Fibroblast of lung (primary cell): Measurements from ENCODE around the gene RIT2.

Experiments
- CTCF ChIP-seq, 2 donors: IDR thresholded peaks in 1 of 2; conservative IDR thresholded peaks in 1 of 2; 1 replicate in 1 of 2; 2 replicates in 1 of 2; pipeline ENCODE4 v1.5.1; 2011 to 2012; ENCODE audit warnings: low read length in 2 of 2, control low read depth in 1 of 2, inconsistent platforms in 1 of 2, low read depth in 1 of 2, mild to moderate bottlenecking in 1 of 2
- EZH2 ChIP-seq: IDR thresholded peaks from 2 replicates; pipeline ENCODE4 v1.5.1; 2012; ENCODE audit warnings: low read length, control low read depth, mild to moderate bottlenecking; ENCODE audit errors: missing control alignments

- TF ChIP-seq CTCF (conservative IDR thresholded peaks at IDR 0.05 in 1 of 2, IDR thresholded peaks at IDR 0.05 in 1 of 2; ENCODE audit: low read depth in 1 of 2, low read length in 2 of 2) (no peak), EZH2 (no peak)
Observed at GRCh38 chr18:43139288-43139946, 23.9 kb upstream of the RIT2 start.
